ENCODE results near the gene LMOD1.
A peak's percentile ranks its signal among the peaks of the same experiment; 100 is the strongest.
"Not testable (repeated sequence)": the region's sequence is repeated elsewhere in the genome, so short reads cannot be mapped to it uniquely, and the experiment has no call there.

Gene LMOD1

DNA sequence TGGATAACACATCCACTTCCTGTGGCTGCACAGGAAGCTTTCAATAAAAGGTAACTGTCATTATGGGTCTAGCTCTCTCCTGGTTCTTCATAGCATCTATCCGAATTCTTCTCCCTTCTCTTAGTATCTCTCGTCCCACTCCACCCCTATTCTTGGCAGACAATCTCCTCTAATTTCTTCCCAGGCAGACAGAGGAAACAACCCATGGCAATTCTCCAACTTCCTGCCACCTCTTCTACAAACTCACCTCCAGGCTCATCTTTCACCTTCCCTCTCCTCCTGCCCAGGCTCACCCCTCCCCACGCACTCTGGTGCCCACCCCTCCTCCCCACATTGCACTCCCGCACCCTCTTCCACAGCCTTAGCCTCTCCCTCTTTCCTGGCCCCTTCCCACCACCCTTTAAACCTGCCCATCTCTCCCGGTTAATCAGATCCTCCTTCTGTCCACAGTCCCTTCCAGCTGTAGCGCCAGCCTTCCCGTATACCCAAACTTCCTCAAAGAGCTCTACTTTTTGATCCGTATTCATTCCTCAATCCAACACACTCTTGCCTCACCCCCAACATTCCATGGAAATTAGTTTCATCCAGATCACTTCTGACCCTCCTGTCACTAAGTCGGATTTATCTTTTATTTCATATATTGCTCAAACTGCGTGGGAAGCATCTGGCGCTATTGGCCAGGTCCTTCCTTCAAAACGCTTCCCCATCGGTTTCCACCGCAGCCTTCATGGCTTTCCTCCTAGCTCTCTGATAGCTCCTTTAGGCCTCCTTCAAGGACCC lies 31.7 kb downstream of the LMOD1 start:
- DNase-seq (ENCODE audit: low read depth) = no peak

DNA sequence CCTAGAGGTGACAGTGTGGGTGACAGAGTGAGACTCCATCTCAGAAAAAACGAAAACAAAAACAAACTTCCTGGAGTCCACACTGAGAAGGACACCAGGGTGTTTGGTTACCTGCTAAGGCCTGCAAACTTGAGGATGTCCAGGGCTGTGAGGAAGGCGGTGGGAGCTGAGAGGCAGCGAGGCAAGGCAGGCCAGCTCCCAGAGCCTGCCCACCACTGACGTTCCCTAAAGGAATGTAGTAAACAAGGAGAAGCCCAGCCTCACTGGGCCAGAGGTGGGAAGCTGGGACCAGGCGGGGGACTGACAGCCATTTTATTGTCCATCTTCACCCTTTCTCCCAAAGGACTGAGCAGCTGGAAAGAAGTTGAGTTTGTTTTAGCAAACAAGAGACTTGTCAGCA lies 33.5 kb downstream of the LMOD1 start:
- no peak for DNase-seq (ENCODE audit: low read depth)

DNA sequence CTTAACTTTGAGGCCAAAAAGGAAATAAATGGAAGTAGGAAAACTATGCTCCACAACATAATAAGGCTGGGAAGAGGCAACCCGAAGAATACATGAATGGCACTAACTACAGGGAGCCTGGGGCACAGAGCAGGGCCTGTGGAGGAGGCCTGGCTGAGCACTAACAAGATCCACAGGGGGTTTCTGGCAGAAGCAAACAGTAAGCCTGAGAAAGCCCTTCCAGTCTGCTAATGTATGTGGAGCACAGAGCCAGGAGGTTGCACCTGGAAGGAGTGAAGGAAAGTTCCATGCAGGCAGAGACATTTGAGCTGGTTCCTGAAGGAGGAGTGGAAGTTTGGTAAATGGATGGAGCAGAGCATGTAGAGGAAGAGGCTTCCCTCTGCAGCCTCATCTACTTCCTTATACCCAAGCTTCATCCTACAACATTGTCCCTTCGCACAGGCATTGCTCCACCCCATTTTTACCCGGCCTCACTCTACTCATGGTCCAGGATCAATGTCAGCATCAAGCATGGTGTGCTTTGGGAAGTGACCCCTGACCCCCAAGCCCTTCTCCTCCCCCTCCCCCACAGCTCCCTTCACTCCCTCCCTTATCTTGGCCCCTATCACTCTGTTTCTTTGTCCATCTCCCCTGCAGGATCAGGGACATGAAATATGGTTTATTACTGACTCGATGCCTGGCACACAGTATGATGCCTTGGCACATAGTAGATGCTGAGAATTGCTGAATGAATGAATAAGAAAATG lies 34.3 kb downstream of the LMOD1 start:
- no peak for DNase-seq (ENCODE audit: low read depth)

DNA sequence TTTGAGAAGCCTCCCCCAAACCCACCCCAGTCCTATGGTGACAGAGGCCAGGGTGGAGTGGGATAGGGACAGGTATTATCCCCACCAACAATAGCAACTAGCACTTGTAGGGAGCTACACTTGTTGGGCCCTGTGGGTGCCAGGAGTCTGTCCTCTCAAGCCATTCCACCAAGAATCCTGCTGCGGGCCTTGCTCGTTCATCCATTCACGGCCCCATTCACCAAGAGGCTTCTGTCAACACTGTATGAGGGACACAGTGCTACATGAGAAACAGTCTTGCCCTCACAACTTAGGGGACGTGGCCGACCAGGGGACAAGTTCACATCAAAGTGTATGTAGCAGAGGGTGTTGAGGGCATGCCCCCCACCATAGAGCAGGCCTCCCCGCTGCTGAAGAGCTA lies 38.7 kb downstream of the LMOD1 start:
- DNase-seq (ENCODE audit: low read depth) = no peak

DNA sequence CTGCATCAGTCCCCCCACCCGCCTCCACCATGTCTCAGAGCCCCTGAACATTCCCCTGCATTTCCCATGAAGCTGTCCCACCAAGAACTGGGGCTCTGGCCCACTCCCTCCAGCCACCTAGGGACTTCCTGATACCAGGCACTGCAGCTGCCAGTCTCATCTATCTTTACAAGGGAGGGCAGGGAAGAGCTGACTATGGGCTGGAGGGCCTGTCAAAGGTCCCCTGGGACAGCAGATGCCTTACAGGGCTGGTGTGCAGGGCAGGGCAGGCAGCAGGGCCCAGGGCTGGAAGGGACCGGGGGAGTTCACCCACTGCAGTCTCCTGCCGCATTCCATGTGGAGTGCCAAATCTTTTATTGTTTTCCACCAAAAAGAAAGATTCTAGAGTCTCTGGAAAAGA lies 40.0 kb downstream of the LMOD1 start:
- DNase-seq (ENCODE audit: low read depth) = no peak

- no peak for DNase-seq (ENCODE audit: low read depth)
These were observed 41.0 kb downstream of the LMOD1 start for GRCh38 chr1:201905234-201905890.

DNA sequence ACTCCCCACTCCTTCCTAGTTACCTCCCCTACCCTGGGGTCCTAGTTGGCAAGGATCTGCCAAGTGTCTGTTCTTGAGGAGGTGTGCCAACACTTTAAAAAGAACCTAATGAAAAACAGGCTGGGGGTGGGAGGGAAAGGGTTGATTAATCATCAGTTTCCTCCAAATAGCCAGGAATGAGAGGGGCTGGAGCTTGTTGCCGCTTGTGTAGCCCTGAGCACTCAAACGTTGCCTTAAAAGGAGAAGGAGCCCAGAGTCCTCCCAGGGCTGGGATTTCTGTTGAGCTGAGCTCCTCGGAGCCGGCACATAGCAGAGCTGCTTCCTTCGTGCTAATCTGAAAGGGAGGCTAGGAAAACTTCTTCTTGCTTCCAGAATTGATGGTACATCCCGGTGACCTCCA lies 41.8 kb downstream of the LMOD1 start:
- DNase-seq (ENCODE audit: low read depth) = no peak

DNA sequence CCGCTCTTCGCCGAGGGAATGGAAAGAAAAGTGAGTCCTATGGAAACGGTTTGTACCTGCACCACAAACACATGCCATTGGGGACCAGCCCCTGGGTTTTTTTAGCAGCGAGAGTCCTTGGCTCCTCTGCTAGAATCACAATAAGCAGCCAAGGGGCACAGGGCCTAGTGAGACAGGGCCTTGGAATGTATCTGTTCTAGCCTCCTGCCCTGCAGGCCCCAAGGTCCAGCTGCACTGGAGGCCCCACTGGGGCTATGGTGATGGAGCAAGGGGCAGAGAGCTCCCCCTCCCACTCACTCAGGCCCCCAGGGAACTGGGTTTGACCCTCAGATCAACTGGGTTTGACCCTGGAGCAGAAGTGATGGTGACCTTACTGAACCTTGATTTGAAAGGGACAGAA lies 43.2 kb downstream of the LMOD1 start:
- DNase-seq (ENCODE audit: low read depth) = no peak

- no peak for DNase-seq (ENCODE audit: low read depth)
These were observed 44.1 kb downstream of the LMOD1 start for GRCh38 chr1:201902198-201902597.

- not testable (repeated sequence) for DNase-seq (ENCODE audit: low read depth)
These were observed 45.3 kb downstream of the LMOD1 start for GRCh38 chr1:201901036-201901435.

DNA sequence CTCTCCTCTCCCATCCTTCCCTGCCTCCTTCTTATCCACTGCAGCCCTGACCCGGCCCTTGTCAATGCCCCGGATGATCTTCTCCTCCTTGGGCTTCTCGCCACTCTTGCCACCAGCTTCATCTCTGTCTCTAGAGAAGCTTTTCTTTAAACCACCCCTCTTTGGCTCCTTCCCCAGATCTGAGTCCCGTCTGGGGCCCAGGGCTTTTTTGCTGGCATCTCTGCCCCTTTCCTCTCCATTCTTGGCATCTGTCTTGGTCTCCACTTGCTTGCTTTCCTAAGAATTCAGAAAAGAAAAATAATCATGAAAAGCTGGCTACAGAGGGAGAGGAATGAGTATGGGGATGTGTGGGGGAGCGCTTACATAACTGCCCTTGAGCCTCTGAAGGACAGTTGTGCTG lies 45.9 kb downstream of the LMOD1 start:
- no peak for DNase-seq (ENCODE audit: low read depth)

- DNase-seq (ENCODE audit: low read depth) = no peak
These were observed 46.5 kb downstream of the LMOD1 start for GRCh38 chr1:201899683-201900429.

DNA sequence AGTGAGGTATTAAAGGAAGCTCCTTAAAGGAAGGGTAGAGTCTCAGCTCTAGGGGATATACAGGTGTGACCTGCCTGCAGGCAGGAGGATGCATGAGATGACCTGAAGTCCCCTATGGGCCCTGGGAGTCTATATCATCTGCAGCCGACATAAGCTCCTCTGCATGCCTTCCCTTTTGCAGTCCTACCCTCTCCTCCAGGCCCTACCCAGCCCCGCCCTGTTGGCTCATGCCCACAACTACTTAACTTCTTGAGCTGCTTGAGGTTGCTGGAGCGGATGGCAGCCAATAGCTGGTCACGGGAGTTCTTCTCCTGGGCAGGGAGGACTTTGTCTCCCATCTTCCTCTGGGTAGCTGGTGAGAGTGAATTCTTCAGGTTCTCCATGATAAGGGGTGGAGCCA lies 47.4 kb downstream of the LMOD1 start:
- DNase-seq (ENCODE audit: low read depth) = no peak

GRCh38 chr1:201898240-201898894 lies 48.0 kb downstream of the LMOD1 start:
- no peak for DNase-seq (ENCODE audit: low read depth)

DNA sequence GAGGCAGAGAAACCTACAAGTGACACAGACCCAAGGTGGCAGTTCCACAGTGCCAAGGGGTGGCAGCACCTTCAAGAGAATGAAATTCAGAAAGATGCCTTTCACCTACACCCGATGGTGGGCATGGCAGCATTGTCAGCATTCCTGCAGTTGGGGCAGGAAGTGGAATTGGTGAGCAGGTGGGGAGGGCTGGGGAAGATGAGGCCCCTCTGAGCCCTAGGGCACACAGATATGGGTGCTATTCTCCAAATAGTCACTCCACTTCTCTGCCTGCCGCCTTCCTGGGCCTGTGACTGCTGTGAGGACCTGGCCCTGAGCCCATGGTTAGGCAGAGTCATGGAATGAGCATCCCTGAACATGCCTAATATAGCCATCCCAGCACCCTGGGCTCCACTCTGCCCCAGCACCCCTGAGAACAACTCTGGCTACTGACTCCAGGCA lies 49.4 kb downstream of the LMOD1 start:
- DNase-seq (ENCODE audit: low read depth) = no peak

DNA sequence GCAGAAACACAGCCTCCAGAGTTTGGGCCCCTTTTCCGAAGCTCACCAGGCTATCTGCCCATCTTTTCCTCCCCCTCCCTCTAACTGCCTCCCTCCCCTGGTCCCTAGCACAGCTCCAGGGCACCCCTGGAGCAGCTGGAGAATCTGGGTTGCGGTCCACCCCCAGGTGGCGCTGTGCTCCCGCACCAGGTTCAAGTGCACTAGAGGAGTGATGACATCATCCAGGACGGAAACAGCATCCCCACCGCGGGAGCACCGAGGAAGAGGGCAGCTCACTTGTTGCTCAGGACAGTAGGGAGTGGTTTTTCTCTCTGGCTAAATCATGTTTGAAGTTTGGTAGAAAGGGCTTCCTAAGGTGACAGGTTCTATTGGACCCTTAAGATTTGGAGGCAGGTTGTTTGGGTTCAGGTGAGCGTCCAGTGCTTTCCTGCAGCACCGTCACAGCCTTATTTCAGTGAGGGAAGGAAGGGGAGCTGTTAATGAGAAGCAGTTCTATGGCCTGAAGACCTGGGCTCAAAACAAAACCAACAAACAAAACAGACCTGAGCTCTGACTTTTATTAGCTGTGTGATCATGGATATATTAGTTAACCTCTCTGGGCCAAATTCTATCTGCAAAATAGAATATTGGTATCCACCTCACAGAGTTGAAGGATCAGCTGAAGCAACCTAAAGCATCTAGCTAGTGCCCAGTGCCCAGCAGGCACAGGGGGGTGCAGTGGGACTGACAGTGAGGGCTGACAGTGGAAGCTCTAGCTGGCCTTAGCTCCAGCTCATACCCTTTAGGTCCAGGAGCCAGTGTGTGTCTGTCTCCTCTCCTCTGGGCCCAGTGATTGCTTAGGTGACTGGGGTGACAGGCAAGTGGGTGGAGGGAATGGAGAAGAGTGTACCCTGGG lies 50.2 kb downstream of the LMOD1 start:
- peak; percentile 64 for DNase-seq (ENCODE audit: low read depth)

DNA sequence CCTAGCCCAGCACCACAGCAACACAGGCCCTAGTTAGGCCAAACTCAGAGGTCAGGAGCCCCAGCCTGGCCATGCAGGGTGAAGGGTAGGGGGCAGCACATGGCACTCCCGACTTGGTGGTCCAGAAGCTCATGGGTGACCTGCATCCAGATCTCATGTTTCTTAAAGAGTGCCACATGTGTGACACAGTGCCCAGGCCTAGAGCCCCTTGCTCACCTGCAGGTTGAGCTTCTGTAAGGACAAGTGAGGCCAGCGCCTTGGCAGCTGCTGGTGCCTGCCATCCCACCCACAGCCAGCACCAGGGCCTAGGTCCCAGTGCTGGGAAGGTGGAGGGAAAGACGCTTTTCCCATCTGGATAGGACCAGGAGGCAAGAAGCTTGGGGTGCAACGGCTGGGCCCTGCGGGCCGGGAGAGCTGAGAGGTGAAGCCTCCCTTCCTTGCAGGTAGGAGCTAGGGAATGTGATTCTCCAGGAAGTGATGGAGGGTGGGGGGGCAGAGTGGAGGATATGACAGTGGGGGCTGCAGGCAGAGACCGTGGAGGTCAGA lies 51.2 kb downstream of the LMOD1 start:
- no peak for DNase-seq (ENCODE audit: low read depth)

DNA sequence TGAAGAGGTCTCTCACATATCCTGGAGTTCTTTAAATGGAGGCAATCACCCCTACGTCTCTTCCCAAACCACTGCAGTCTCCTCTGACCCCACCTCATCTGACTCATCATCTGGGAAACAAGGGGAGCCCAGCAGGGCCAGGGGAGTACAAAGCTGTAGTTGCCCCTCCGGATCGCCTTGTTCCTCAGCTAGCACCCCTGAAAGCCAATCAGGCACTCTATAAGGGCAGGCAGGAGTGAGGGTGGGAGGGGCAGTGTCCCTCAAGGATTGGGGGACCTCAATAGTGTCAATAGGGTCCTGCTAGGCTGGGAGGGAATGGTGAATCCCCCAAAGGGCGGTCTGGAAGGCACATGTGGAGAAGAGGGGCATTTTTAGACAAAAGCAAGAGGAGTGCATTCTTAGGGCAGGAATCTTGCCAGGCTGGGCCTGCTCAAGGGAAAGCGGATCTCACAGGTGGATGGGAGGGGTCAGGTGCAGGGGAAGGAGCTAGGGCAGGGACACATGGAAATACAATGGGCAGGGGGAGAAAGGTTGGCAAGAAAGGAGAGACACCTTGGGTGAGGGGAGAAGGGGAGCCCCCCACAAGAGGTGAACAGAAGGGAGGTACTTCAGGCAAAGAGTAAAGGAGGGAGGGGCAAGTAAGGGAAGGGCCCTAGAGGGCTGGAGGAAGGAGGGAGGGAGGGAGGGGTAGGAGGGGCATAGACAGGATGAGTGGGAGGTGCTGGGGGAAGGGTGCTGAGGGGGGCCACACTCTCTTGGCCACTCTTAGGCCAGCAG lies 51.8 kb downstream of the LMOD1 start:
- DNase-seq (ENCODE audit: low read depth) = no peak

DNA sequence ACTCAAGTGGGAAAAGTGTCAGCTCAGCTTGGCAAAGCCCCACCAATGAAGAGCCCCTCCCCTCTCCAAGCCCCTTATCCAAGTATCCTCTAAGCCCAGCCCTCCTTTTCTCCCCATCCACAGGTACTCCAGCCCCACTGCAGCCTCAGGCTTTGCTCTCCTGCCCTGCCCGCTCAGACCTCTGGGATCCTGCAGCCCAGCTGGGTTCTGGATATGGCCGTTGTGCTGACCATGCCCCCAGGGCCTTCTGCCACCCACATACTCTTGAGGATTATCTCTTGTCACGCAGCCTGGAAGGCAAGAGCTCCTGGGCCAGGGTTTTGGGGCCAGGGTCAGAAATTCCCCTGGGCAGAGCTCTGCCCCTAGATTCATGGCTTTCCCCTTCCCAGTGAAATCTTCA lies 52.9 kb downstream of the LMOD1 start:
- no peak for DNase-seq (ENCODE audit: low read depth)

- DNase-seq (ENCODE audit: low read depth) = no peak
These were observed 54.1 kb downstream of the LMOD1 start for GRCh38 chr1:201892211-201892610.

Data from HS-5 (cell line).